Mesendoderm (in vitro differentiated cells): Measurements from ENCODE around the gene ING4.
A peak's percentile ranks its signal among the peaks of the same experiment; 100 is the strongest.

Experiments
- DNase-seq: peaks from one replicate; pipeline ENCODE4 v3.0.0; 2013
- H2AK5ac ChIP-seq: 2 replicates; pipeline ENCODE4 v1.6.1; 2013; ENCODE audit warnings: low read length, inconsistent platforms
- H2BK120ac ChIP-seq: 2 replicates; pipeline ENCODE4 v1.6.1; 2013; ENCODE audit warnings: low read depth, mild to moderate bottlenecking, low read length, moderate library complexity, mixed read lengths
- H2BK15ac ChIP-seq: replicated peaks from 2 replicates; pipeline ENCODE4 v1.6.1; 2013; ENCODE audit warnings: low read depth, mild to moderate bottlenecking, moderate library complexity
- H2BK5ac ChIP-seq: 2 replicates; pipeline ENCODE4 v1.6.1; 2013; ENCODE audit warnings: low read length, inconsistent platforms
- H3K18ac ChIP-seq: 2 replicates; pipeline ENCODE4 v1.6.1; 2013; ENCODE audit warnings: mild to moderate bottlenecking, low read length, mixed read lengths
- H3K23ac ChIP-seq: one replicate; pipeline ENCODE4 v1.6.1; 2013; ENCODE audit warnings: low read length
- H3K27ac ChIP-seq: 2 replicates; pipeline ENCODE4 v1.5.1; 2013; ENCODE audit warnings: low read depth, mild to moderate bottlenecking, inconsistent platforms, low read length, moderate library complexity
- H3K27me3 ChIP-seq: 2 replicates; pipeline ENCODE4 v1.6.1; 2013; ENCODE audit warnings: low read length, control low read depth, mild to moderate bottlenecking, inconsistent platforms; ENCODE audit not compliant: insufficient read depth, poor library complexity
- H3K36me3 ChIP-seq: 2 replicates; pipeline ENCODE4 v1.6.1; 2013; ENCODE audit warnings: low read length, inconsistent platforms; ENCODE audit not compliant: control insufficient read depth, insufficient read depth
- H3K4ac ChIP-seq: one replicate; pipeline ENCODE4 v1.6.1; 2013; ENCODE audit warnings: low read depth, mild to moderate bottlenecking, low read length, moderate library complexity
- H3K4me1 ChIP-seq: 2 replicates; pipeline ENCODE4 v1.6.1; 2013; ENCODE audit warnings: low read depth, low read length, inconsistent platforms; ENCODE audit not compliant: control insufficient read depth
- H3K4me2 ChIP-seq: 2 replicates; pipeline ENCODE4 v1.6.1; 2013; ENCODE audit warnings: low read length
- H3K4me3 ChIP-seq: 2 replicates; pipeline ENCODE4 v1.5.1; 2013; ENCODE audit warnings: mild to moderate bottlenecking, low read length
- H3K56ac ChIP-seq: one replicate; pipeline ENCODE4 v1.6.1; 2013; ENCODE audit warnings: low read length
- H3K79me1 ChIP-seq: 2 replicates; pipeline ENCODE4 v1.6.1; 2013; ENCODE audit warnings: low read length, inconsistent platforms
- H3K79me2 ChIP-seq: 2 replicates; pipeline ENCODE4 v1.6.1; 2013; ENCODE audit warnings: mild to moderate bottlenecking, low read length; ENCODE audit not compliant: control insufficient read depth, insufficient read depth
- H3K9ac ChIP-seq: 2 replicates; pipeline ENCODE4 v1.6.1; 2013; ENCODE audit warnings: low read length, inconsistent platforms
- H4K5ac ChIP-seq: one replicate; pipeline ENCODE4 v1.6.1; 2013; ENCODE audit warnings: low read length
- H4K8ac ChIP-seq: one replicate; pipeline ENCODE4 v1.6.1; 2013; ENCODE audit warnings: low read depth, mild to moderate bottlenecking, control low read depth, low read length, moderate library complexity
- WGBS: extraction: QIAGEN DNeasy Blood & Tissue Kit; methylation state at CpG from one replicate; pipeline ENCODE4 v1.1.7; 2013; ENCODE audit warnings: low lambda C conversion rate, missing lambda C conversion rate; ENCODE audit not compliant: insufficient coverage; ENCODE audit errors: extremely low coverage; 5-methylcytosine and 5-hydroxymethylcytosine counted together

Gene ING4

GRCh38 chr12:6653987-6654386 is 8.9 kb downstream of the ING4 start:
- Histone ChIP-seq H3K27ac (no peak overlapping the region), H3K56ac (no peak overlapping the region), H3K4ac (no peak overlapping the region), H3K4me2 (no peak overlapping the region), H3K79me2 (no peaks in the 10 kb centered on the region), H3K23ac (no peak overlapping the region), H3K4me1 (no peaks in the 10 kb centered on the region), H4K5ac (no peak overlapping the region), H2AK5ac (no peak overlapping the region), H4K8ac (no peak overlapping the region), H3K9ac (no peak overlapping the region), H3K18ac (no peak overlapping the region), H3K27me3 (no peaks in the 10 kb centered on the region), H2BK120ac (no peak overlapping the region), H3K4me3 (no peak overlapping the region), H3K79me1 (no peaks in the 10 kb centered on the region), H3K36me3 (peaks cover 4% of the 10 kb centered on the region), H2BK15ac (no peak overlapping the region), H2BK5ac (no peak overlapping the region)
- DNase-seq: no peak
- WGBS: no CpG with 5 or more reads among the region's 5 CpGs

GRCh38 chr12:6653342-6653741 is 9.6 kb downstream of the ING4 start:
- H3K36me3 ChIP-seq: peaks cover 4% of the 10 kb centered on the region
- no peak overlapping the region for H3K4me2 ChIP-seq
- no peak overlapping the region for H3K4me3 ChIP-seq
- H3K4ac ChIP-seq: no peak overlapping the region
- DNase-seq: no peak
- H3K23ac ChIP-seq: no peak overlapping the region
- no peak overlapping the region for H3K56ac ChIP-seq
- no CpG with 5 or more reads among the region's 1 CpG for WGBS
- no peak overlapping the region for H2BK15ac ChIP-seq
- no peaks in the 10 kb centered on the region for H3K4me1 ChIP-seq
- no peak overlapping the region for H4K8ac ChIP-seq
- H3K27ac ChIP-seq: no peak overlapping the region
- H2AK5ac ChIP-seq: no peak overlapping the region
- H2BK120ac ChIP-seq: no peak overlapping the region
- no peak overlapping the region for H4K5ac ChIP-seq
- no peaks in the 10 kb centered on the region for H3K79me1 ChIP-seq
- H2BK5ac ChIP-seq: no peak overlapping the region
- H3K79me2 ChIP-seq: no peaks in the 10 kb centered on the region
- no peak overlapping the region for H3K18ac ChIP-seq
- H3K9ac ChIP-seq: no peak overlapping the region
- H3K27me3 ChIP-seq: no peaks in the 10 kb centered on the region

GRCh38 chr12:6652391-6652790 is 10.5 kb downstream of the ING4 start:
- Histone ChIP-seq H3K79me2 (no peaks in the 10 kb centered on the region), H3K4ac (no peak overlapping the region), H4K5ac (no peak overlapping the region), H3K18ac (no peak overlapping the region), H3K4me1 (no peaks in the 10 kb centered on the region), H3K56ac (no peak overlapping the region), H3K79me1 (no peaks in the 10 kb centered on the region), H2BK120ac (no peak overlapping the region), H3K23ac (no peak overlapping the region), H2AK5ac (no peak overlapping the region), H2BK5ac (no peak overlapping the region), H3K9ac (no peak overlapping the region), H2BK15ac (no peak overlapping the region), H3K4me2 (no peak overlapping the region), H3K4me3 (no peak overlapping the region), H4K8ac (no peak overlapping the region), H3K27me3 (no peaks in the 10 kb centered on the region), H3K27ac (no peak overlapping the region), H3K36me3 (peaks cover 4% of the 10 kb centered on the region)
- no CpG with 5 or more reads among the region's 12 CpGs for WGBS
- DNase-seq: no peak

- Histone ChIP-seq H4K5ac (no peak overlapping the region), H4K8ac (no peak overlapping the region), H3K9ac (no peak overlapping the region), H3K23ac (no peak overlapping the region), H3K4ac (no peak overlapping the region), H3K56ac (no peak overlapping the region), H3K4me2 (no peak overlapping the region), H2BK15ac (no peak overlapping the region), H2BK5ac (no peak overlapping the region), H3K4me1 (no peaks in the 10 kb centered on the region), H3K36me3 (peaks cover 4% of the 10 kb centered on the region), H2AK5ac (no peak overlapping the region), H3K27me3 (no peaks in the 10 kb centered on the region), H3K27ac (no peak overlapping the region), H3K79me1 (no peaks in the 10 kb centered on the region), H2BK120ac (no peak overlapping the region), H3K18ac (no peak overlapping the region), H3K79me2 (no peaks in the 10 kb centered on the region), H3K4me3 (no peak overlapping the region)
- no CpG with 5 or more reads among the region's 8 CpGs for WGBS
- DNase-seq: no peak
These were observed 12.1 kb downstream of the ING4 start for GRCh38 chr12:6650832-6651231.

GRCh38 chr12:6647083-6647604 is 15.8 kb downstream of the ING4 start, which contains the start of gene ACRBP:
Gene ACRBP, minus strand, starts transcription at chr12:6647432. Its CDS starts 66 bp downstream, at chr12:6647366.
- H3K79me1 ChIP-seq: no peaks in the 10 kb centered on the region
- no peaks in the 10 kb centered on the region for H3K79me2 ChIP-seq
- peak within 1 kb of the TSS; percentile 84 for H3K4me2 ChIP-seq
- no peak within 1 kb of the TSS for H2BK5ac ChIP-seq
- H3K4me1 ChIP-seq: no peaks in the 10 kb centered on the region
- H3K23ac ChIP-seq: no peak within 1 kb of the TSS
- H2AK5ac ChIP-seq: no peak within 1 kb of the TSS
- no CpG with 5 or more reads among the region's 38 CpGs for WGBS
- peak; percentile 64 for DNase-seq
- H4K8ac ChIP-seq: no peak within 1 kb of the TSS
- peaks cover 4% of the 10 kb centered on the region for H3K36me3 ChIP-seq
- peak within 1 kb of the TSS; percentile 78 for H3K9ac ChIP-seq
- H4K5ac ChIP-seq: peak within 1 kb of the TSS; percentile 81
- H3K56ac ChIP-seq: peak within 1 kb of the TSS; percentile 89
- no peak within 1 kb of the TSS for H3K27ac ChIP-seq
- peak within 1 kb of the TSS; percentile 54 for H3K4me3 ChIP-seq
- H3K18ac ChIP-seq: no peak within 1 kb of the TSS
- H2BK15ac ChIP-seq: no peak within 1 kb of the TSS
- no peak within 1 kb of the TSS for H2BK120ac ChIP-seq
- no peaks in the 10 kb centered on the region for H3K27me3 ChIP-seq
- H3K4ac ChIP-seq: no peak within 1 kb of the TSS
